Islet precursor cell (in vitro differentiated cells): Measurements from ENCODE around the gene KMT2C.
A peak's percentile ranks its signal among the peaks of the same experiment; 100 is the strongest.

Experiments used
- DNase-seq: peaks from one replicate; pipeline ENCODE4 v3.0.0-alpha.2; 2018

KMT2C gene

DNA sequence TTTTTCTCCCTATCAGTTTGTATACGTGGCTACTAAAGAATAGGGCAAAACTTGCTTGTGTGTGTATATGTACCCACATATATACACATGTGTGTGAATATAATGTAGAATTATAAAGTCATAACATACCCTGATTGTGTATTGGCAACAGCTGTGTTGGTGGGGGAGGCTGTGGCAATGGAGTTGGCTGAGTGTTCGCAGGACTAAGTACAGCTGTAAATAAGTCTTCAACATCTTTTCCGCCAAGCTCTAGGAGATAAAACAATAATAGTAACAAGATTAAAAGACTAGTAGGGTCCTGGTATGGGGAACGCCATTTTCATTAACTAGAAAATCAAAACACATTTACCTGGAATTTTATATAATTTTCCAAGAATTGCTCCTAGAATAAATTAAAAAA lies 241.9 kb downstream of the KMT2C start:
- no peak for DNase-seq

DNA sequence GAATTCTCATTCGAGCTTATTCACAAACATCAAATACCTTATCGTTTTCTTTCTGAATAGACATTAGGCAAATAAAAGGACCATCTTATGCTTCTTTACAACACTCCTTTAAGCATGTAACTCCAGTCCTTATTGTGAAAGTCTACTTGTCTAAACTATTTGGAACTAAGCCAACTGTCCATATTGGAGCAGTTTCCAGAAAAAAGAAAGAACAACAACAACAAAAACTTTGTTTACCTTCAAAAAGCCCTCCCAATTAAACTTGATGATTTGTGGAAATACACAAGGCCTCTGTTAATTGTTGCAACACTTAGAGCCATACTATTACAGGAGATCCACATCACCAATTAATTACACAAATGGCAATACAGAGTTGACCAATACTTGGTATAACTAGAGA lies 246.7 kb downstream of the KMT2C start:
- no peak for DNase-seq

DNA sequence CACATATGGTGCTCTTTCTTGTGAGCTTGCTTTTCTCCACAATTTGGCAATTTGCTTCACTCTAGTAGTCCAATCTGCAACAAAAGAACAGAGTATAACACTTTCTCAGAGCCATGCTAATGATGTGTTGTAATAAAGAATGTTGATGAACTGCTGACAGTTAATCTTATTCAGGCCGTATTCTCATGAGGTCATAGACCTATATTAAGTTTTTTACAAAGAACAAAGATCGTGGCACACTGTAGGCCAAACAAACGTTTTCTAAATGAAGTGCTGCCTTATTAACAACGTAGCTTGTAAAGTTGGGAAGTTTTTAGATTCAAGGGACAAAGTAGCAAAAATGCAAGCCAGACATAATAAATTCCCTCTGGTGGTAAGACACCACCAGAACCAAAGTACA lies 250.2 kb downstream of the KMT2C start:
- DNase-seq = no peak

DNA sequence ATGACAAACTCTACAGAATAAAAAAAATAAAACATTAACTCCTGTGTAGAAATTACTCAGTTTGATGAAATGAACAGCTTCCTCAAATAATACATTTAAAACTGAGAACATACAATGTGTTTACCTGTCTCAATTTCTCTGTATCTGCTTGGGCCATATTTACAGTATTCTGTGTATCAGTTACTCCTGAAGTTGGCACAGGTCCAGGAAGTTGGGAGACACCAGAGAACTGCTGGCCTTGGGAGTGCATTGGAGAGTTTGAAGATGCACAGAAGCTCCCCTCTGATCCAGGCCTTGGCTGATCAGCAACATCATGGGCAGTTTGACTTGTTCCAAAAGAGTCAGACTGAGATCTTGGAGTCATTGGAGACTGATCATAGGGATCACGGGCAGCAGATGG lies 255.2 kb downstream of the KMT2C start:
- DNase-seq = no peak

DNA sequence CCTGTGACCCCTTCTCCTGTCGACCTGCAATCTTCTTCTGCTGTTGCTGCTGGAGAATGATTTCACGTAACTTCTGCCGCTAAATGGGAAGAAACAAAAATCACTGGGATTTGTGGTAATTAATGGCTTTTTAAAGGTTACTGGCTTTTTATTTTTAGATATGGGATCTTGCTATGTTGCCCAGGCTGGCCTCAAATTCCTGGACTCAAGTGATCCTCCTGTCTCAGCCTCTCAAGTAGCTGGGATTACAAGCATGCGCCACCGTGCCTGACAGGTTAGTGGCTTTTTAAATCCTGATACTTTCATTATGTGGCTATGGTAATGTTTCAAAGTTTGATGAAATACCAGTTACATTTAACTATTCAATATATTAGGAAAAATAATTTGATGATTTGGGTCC lies 255.8 kb downstream of the KMT2C start:
- DNase-seq = no peak

DNA sequence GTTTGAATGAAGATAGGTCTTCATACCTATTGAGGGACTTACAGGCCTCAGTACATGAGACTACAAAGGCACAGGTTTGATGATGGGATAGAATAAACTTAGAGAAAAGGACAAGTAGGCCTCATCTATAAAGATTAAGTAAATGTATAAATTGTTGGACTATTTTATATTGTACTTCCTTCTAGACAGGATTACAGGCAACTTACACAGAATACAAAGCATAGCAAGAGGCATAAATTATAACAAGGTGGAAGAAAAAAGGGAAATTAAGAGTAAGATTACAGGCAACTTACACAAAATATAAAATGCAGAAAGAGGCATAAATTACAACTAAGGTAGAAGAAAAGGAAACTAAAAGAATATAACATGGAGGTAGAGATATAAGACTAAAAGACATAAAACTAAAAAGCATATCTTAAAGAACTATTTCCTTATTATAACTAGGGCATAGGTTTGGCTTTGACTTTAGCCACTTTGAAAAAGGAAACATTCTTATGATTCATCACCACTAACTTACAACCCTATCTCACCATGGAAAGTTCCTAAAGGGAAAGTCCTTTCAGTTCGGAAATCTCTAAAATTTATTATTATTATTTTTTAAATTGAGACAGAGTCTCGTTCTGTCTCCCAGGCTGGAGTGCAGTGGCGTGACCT lies 257.3 kb downstream of the KMT2C start:
- no peak for DNase-seq

DNA sequence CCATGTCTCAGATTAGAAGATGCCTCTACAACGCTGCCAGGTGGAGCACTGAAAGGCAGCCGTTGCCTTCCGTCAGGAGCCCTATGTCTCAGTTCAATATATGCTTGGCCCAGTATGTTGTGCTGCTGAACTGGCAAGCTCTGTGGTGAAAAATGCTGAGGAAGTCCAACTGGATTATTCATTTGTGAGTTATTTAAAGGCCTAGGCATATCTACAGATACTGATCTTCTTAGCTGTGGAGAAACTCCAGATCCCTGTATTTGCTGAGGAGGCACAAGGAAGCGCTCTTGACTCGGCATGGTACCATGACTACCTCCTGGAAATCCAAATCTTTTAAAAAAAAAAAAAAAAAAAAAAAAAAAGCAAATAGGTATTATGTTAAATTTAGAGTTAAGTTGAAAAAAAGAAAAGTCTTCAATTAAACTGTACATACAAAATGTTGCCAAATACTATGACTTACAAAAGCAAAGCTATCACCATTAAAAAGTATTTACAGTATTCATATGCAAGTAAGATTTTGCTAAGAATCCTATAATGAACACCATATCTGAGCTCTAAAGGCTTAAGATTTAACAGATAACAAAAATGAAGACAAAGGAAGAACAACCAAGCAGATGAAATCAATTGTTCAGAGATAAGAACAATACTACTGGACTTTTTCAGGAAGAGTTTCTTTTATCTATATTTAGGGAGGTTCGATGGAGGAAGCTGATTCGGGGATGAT lies 258.0 kb downstream of the KMT2C start:
- no peak for DNase-seq

DNA sequence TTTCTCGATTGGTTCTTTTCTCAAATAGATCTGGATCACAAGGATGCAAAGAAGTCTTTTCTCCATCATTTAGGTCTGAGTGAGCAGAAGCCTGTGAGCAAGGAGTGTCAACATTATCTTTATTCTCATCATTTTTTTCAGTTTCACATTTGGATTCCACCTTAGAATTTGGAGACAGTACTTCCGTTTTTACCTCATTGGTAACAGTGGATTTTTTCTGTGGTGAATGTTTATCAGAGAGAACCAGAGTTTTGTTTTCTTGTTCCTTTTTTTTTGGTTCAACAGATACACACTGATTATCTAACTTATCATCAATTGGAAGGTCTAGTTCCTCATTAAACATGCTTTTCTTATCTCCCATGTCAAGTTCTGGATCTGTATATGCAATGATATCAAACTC lies 259.0 kb downstream of the KMT2C start:
- no peak for DNase-seq

DNA sequence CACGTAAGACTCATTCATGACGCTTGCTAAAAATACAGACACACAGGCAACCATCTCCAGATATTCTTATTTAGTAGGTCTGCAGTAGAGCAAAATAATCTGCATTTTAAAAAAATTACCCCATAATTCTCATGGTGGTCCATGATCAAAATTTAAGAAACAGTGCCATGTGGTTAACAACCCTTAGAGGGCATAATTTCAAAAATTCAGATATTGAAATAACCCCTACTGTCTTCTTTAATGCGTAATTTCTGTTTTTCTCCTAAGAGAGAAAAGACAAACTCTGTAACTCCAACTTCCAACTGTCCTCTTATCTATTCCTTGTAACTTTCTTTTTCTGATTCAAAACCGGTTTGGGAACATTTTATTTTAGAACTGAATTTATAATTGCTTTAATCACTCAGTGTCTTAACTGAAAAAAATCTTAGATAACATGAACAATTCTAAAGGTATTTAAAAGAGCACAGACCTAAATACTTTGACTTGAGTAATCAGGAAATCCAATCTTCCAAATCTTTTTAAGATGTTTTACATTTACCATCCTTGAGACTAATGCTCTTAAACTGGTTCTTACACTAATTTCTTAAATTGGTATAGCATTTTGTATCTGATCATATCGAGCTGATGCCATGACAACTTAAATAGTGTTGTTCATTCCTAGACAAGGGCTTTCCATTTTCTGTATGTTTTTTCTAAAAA lies 262.3 kb downstream of the KMT2C start:
- no peak for DNase-seq

DNA sequence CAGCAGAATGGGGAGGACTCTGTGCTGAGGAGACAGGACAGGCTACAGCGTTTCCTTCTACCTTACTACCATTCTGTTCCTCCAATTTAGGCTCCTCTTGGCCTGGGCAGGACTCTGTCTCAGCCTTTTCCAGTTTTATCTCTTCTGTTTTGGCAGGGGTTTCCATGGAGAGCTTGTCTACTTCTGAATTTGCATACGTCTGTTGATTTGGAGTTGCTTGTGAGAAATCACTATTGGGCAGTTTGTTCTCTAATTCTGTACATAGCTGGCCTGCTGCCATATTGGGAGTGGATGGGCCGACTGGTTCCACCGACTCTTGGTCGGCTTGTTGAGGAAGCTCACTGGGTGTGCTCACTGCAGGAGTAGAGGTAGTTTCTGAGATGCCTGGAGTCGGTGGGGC lies 273.5 kb downstream of the KMT2C start:
- no peak for DNase-seq

DNA sequence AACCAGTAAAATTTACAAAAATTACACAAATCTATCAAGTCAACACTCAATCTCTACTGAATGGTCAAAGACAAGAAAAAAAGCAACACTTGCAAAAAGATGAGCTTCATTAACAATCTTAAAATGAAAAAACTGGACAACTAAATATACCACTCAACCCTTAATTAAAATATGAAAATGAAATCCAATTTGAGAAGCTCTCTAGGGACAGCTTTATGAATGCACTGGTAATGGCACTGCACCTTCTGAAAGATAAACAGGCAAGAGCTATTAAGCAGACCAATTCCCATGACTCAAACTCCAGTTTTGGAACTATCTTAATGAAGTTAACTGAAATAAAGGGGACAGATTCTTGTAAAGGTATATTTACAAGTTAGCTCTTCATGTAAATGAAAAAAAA lies 274.6 kb downstream of the KMT2C start:
- no peak for DNase-seq

DNA sequence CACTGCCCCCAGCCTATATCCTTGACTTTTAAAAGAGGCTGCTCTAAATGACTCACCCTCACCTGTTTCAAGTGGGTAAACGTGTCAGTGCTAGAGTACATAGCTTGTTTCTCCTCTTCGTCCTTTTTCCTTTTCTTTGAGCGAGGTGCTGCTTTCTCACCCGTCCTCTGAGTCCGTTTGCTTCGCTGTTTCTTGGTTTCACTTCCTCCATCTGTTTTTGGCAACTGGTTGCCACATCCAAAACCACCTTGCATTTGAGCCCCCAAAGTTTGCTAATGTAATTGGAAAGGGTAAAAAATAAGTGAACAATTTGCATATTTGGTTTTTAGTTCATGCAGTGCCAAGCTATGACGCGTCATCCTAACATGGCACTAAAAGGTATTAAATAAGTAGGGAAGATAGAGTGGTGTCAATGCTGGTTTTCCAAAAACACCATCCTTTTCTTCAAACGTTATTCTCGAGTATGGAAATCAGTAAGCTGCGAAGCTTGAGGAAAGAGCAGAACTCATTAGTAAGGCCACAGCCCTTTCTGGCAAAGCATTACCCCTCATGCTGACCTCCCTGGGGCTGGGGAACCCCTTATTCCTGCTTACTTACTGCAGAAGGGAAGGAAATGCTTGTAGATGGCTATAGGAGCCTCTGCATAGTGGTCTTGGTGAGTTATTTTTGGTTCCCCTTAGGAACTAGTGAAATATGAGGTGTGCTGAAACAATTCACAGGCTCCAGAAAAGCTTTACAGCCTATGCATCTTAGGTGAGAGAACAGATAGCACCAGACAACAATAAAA lies 276.8 kb downstream of the KMT2C start:
- DNase-seq = no peak

DNA sequence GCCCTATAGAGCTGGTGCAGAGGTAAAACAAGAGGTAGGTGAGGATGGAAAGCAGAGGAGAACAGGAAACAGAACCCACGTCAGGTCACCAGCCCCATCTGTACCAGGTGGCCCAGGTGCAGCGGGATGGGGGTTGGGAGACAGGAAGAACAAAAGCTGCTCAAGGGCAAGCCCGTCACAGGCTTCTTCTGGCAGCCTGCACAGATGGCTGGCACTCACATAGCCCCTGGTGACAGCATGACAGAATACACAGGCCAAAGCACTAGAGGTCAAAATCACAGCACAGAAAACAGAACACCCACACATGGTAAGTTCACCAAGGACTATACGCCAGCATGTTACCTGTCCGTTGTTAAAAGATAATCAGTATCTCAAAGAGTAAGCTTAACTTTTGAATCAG lies 283.5 kb downstream of the KMT2C start:
- no peak for DNase-seq

DNA sequence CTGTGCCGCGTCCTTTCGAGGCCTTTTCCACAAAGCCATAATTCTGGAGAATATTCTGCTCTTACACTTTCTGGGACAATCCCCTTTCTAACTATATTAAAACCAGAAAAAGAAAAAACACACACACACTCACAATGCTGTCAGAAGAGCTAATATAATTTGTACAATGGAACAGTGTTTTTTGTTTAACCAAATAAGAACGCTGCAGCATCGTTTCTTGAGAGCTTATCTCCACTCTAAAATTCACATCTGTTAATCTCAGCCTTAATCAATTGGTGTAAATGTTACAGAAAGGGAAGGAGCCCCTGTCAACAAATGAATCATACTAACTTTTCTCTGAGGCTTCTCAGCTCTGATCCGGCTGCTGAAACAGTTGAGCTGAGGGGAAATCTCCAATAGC lies 286.4 kb downstream of the KMT2C start:
- DNase-seq = no peak

DNA sequence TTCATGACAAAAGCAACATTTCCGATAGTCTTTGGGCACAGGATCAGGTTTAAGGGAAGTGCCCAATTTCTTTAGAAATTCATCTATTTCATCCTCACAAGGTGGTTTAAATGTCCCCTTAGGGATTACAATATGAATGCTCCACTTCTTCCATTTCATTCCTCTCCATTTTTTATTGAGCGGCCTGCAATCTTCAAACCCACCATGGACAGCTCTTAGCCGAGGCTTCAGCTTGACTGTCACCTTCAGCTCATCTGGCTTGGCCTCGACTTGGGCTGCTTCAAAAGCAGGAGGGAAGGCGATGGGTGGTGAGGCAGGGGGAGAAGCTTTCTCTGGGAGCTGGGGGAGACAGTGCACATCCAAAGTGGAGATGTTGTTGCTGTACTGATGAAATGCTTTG lies 287.1 kb downstream of the KMT2C start:
- DNase-seq = no peak

DNA sequence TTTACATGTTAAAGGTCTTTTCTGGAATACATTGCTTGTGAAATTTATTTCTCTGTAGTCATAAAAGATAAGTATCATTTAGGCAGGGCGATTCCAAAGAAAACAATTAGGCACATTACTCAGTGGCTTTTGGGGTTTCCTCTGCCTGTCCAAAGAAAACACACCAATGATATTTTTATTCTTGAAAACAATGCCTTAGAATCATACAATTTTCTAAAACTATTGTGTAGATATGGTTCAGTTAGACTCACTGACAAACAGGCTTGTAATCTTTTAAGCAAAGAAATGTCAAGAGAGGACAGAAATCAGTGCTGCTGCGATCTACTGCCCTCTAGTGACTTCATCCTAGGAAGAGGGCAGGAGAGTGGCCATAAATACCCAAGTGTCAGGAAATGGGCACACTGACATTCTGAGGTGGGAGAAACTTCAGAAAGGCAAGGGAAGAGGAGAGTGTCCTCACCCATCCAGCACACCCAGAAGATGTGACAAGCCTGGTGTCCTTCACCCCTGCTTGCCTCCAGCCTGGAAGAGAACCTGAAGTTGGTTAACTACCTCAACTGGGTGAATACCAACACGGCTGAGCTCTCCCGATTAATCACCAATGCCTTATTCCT lies 289.8 kb downstream of the KMT2C start:
- no peak for DNase-seq

DNA sequence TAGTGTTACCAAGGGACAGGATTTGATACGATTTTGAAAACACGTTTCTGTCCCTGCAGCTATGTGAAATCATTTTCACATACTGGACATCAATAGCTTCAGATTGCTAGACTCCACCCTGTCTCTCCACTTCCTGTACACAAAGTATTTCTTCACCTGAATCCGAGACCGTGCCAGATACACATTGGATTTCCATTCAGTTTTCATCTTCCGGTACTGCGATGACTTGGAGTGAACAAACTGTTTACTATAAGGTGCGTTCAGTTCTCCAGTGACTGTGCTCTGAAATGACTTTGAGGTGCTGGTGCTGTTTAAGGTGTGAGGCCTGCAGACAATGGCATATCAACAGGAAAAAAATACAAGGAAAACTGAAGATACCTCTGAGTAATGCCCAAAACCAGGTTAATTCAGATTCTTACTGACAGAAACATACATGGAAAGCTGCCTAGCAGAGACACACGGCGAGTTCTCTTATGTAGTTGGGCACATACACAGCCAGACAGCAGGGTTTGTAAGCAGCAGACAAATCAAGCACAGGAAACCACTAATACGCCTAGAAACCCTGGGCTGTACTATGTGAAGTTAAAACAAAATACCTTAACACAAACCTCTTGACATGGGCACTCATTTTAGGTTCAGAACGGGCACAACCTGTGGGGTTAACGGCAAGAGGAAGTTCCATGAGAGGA lies 291.1 kb downstream of the KMT2C start:
- no peak for DNase-seq

DNA sequence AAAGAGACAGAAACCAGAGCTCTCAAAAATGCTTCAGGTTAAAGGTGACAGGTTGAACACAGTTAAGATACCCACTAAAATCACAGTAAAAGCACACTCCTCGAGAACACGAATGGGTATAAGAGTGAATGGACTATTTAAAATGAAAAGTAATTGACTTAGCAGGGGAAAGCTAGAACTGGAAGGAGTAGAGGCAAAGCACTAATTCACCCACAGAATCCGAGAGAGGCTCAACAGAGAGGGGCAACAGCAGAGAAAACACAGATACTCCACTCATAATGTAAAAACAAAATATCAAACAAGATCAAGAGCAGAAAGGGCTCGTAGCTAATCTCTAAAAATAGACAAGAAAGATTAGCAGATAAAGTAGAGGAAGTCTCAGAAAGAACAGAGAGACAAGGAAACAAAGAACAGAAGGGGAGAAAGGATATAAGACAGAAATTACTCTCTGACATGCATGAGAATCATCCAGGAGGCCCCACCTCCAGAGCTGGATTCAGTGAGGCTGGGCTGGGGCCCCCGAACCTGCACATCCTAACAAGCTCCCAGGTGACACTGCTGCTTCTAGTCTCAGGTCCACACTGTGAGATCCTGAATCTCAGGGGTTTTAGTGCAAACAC lies 292.7 kb downstream of the KMT2C start:
- no peak for DNase-seq

DNA sequence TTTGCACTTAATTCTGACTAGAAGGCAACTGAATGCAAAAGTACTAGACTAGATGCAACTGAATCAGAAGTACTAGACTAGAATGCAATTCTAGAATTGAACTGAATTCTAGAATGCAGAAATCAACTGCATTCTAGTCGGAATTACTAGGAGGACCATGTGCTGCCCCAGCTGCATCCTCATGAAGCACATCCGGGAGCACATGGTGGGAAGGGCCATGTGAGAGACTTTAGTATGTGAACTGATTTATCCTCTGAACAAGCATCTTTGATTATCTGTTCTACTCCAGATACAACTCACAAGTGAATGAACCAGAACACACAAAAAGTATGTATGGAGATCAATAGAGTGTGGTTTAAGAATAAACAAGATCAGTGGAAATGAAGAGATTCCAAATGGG lies 295.2 kb downstream of the KMT2C start:
- DNase-seq = no peak

DNA sequence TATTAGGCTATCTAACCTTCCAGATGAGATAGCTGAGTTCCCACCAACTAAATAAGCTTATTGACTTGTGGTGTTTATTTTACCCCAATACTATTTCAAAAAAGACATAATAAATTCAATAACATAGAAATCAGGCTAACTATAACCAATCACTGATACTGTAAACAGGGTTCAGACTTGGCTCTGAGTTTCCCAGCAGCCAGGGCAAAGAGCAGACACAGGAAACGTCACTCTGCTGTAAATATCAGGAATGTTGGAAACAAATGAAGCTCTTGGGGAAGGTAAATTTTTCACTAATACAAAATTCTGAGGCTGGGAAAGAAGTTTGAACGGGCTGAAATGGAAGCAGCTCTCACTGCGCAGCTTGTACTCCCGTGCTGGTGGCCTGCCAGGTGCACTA lies 295.7 kb downstream of the KMT2C start:
- no peak for DNase-seq

DNA sequence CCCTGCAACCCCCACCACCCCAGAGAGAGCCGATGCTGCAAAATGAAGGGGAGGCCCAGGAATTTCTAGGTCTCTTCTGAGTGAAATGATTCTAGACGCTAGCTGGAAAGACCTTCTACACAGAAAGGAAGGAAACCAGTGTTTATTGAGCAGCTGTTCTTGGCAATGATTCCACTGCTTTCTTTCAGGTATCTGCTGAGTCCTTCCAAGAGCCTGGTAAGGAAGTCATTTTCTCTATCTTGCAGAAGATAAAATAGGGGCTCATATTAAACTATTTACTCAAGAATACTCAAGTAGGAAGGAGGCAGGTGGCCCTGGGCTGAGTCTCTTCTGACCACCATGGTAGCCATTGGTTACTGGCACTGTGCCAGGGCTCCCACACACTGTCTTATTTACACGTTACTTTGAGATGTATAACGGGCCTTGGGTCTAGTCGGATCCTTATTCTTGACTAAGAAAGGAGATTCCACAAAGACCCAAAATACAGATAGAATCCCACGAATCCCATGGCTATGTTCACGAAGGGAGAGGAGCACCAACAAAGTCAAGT lies 298.3 kb downstream of the KMT2C start:
- DNase-seq = no peak

DNA sequence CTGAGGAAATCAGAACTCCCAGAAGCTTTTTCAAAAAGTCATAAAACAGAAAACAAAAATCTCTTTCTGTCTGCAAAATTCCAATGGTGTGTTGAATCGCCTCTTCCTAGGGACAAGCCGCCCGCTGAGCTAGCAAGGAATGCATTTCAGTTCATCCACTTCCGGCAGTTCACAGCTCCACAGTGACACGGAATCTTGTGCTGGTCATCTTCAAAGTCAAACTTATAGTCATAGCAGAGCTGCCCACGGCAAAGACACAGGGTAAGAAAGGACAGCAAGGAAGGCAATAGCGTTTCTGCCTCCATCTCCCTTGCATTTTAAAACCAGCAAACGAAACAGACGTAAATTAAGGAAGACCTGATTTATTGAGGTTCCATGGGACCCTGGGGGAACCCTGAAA lies 299.1 kb downstream of the KMT2C start:
- DNase-seq = peak; percentile 77
